ENCODE measurements around the gene LIPC.

- TF ChIP-seq POLR2A (IDR thresholded peaks at IDR 0.05) (no peak), POLR2AphosphoS5 (IDR thresholded peaks at IDR 0.05; ENCODE audit: insufficient read depth in 1 of 2, low read depth in 1 of 2) (no peak)
- TF ChIP-seq, protein P1, sequence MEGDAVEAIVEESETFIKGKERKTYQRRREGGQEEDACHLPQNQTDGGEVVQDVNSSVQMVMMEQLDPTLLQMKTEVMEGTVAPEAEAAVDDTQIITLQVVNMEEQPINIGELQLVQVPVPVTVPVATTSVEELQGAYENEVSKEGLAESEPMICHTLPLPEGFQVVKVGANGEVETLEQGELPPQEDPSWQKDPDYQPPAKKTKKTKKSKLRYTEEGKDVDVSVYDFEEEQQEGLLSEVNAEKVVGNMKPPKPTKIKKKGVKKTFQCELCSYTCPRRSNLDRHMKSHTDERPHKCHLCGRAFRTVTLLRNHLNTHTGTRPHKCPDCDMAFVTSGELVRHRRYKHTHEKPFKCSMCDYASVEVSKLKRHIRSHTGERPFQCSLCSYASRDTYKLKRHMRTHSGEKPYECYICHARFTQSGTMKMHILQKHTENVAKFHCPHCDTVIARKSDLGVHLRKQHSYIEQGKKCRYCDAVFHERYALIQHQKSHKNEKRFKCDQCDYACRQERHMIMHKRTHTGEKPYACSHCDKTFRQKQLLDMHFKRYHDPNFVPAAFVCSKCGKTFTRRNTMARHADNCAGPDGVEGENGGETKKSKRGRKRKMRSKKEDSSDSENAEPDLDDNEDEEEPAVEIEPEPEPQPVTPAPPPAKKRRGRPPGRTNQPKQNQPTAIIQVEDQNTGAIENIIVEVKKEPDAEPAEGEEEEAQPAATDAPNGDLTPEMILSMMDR (IDR thresholded peaks at IDR 0.05) = no peak
Measured at GRCh38 chr15:58451826-58452225, 20.0 kb downstream of the LIPC start.
